GM12874 (cell line): Measurements from ENCODE around the gene KLHL14.

Experiments
- TF ChIP-seq, protein P1 (sequence below): IDR thresholded peaks from 2 replicates; pipeline ENCODE4 v1.5.1; 2011; ENCODE audit warnings: low read depth, mild to moderate bottlenecking, control low read depth, low read length, moderate library complexity; ENCODE audit not compliant: insufficient read depth

KLHL14 gene, protein sequence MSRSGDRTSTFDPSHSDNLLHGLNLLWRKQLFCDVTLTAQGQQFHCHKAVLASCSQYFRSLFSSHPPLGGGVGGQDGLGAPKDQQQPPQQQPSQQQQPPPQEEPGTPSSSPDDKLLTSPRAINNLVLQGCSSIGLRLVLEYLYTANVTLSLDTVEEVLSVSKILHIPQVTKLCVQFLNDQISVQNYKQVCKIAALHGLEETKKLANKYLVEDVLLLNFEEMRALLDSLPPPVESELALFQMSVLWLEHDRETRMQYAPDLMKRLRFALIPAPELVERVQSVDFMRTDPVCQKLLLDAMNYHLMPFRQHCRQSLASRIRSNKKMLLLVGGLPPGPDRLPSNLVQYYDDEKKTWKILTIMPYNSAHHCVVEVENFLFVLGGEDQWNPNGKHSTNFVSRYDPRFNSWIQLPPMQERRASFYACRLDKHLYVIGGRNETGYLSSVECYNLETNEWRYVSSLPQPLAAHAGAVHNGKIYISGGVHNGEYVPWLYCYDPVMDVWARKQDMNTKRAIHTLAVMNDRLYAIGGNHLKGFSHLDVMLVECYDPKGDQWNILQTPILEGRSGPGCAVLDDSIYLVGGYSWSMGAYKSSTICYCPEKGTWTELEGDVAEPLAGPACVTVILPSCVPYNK

DNA sequence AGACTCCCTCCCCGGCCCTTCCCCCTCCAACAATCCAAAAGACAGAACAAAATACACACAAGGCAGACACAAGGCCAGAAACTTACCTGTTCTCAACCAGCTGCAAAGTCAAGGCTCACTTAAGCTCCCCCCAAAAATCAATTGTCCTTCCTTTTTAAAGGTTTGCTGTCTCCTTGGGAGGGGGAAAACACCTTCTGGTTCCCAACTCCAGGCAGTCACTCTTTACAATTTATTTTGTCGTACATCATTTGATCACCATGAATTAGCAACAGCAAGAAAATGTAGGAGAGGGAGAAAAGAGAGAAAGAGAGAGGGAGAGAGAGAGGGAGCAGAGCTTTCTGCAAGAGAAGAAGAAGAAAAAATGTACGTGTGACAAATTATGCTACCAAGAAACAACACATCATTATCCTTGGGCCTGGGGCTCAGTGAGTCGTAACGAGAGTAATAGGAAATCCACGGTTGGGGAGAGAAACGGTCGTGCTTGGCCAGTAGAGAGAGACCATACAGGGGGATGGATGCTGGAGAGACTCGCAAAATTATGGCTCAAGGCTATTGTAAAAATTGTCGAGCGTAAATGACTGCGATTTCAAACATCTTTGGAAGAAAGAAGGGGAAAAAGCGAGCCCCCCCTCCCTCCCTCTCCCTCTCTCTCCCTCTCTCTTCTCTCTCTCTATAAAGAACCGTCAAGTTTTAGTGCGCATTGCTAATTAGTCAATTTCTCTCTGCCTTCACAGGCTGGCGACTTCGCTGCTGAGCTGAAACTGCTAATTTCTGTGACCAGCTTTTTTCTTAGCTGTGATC, at the start of gene KLHL14:
KLHL14 (minus strand) TSS at position 443 of the 801 bp plus-strand sequence. CDS start 2,432 bp downstream, outside the sequence.
- TF ChIP-seq, protein P1, sequence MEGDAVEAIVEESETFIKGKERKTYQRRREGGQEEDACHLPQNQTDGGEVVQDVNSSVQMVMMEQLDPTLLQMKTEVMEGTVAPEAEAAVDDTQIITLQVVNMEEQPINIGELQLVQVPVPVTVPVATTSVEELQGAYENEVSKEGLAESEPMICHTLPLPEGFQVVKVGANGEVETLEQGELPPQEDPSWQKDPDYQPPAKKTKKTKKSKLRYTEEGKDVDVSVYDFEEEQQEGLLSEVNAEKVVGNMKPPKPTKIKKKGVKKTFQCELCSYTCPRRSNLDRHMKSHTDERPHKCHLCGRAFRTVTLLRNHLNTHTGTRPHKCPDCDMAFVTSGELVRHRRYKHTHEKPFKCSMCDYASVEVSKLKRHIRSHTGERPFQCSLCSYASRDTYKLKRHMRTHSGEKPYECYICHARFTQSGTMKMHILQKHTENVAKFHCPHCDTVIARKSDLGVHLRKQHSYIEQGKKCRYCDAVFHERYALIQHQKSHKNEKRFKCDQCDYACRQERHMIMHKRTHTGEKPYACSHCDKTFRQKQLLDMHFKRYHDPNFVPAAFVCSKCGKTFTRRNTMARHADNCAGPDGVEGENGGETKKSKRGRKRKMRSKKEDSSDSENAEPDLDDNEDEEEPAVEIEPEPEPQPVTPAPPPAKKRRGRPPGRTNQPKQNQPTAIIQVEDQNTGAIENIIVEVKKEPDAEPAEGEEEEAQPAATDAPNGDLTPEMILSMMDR = no peak

DNA sequence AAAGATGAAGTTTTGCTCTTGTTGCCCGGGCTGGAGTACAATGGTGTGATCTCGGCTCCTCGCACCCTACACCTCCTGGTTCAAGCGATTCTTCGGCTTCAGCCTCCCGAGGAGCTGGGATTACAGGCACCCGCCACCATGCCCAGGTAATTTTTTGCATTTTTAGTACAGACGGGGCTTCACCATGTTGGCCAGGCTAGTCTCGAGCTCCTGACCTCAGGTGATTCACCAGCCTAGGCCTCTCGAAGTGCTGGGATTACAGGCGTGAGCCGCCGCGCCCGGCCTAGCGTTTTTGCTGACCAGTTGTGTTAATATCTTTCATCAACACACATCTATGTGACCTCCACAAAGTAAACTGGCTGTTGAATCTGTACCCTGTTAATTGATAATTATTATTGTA, 49.4 kb upstream of the KLHL14 start:
- TF ChIP-seq, protein P1 = no peak

DNA sequence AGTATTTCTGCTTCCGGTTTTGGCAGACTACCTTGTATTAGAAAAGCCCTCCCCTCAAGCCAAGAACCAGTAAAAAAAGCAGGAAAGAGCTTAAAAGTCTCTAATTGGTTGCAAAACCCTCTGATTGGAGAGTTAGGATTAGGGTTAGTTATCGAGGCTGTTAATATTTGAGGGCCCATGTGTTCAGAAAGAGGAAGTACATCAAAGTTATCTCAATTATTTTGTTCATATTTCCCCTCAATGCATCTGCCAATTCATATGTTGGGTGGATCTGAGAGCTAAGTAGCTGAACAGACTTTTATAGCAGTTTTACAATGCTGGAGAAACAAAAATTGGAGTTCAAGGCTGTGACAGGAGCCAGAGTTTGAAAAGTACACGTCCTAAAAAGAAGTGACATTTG, 43.1 kb upstream of the KLHL14 start:
- TF ChIP-seq, protein P1 = no peak

DNA sequence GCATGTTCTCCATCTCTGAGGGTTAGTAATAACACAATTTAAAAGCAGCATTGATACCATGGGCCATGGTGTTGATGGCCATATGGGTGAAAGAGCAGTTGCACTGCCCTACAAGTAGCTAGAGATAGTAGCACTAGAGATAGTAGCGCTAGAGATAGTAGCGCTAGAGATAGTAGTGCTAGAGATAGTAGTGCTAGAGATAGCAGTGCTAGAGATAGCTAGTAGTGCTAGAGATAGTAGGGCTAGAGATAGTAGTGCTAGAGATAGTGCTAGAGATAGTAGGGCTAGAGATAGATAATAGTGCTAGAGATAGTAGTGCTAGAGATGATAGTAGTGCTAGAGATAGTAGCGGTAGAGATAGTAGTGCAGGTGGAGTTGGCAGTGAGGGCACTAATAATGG, 39.5 kb upstream of the KLHL14 start:
- TF ChIP-seq, protein P1 = no peak

DNA sequence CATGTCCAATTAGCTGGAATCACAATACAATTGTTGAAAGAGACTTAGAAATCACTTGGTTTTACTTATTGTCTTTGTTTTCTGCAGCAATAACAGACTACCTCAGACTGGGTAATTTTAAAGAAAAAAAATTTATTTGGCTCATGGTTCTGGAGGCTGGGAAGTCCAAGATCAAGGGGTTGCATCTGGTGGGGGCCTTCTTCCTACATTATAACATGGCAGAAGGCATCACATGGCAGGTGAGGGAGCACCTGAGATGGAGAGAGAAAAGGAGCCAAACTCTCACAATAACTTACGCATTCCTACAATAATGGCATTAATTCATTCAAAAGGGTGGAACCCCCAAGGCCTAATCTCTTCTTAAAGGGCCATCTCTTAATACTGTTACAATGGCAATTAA, 37.5 kb upstream of the KLHL14 start:
- TF ChIP-seq, protein P1 = no peak

DNA sequence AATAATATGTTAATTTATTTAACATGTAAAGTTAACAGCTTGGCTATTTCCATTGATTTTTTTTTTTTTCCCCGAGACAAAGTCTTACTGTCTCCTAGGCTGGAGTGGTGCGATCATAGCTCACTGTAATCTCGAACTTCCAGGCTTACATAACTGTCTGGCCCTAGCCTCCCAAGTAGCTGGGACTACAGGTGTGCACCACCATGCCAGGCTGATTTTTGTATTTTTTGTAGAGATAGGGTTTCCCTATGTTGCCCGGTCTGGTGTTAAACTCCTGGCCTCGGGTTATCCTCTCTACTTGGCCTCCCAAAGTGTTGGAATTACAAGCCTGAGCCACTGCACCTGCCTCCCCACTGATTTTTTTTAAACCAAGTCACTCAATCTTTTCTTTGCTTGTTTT, 32.5 kb upstream of the KLHL14 start:
- TF ChIP-seq, protein P1 = no peak
